H1 (cell line): ENCODE data around the gene RELCH. TPM values are rescaled to one million over a fixed set of nuclear protein-coding genes. Genes with fewer than 3 reads are reported as not detected.

Experiments
- CTCF ChIA-PET: fragments of 300-600 bp; sonication (Branson Sonifier 250); formaldehyde crosslinking; loops from one replicate; lab custom pipeline; 2021; ENCODE audit not compliant: partially characterized antibody; lab: Charles Lee
- POLR2A ChIA-PET: fragments of 300-600 bp; sonication (Branson Sonifier 250); formaldehyde crosslinking; loops from one replicate; lab custom pipeline; 2021; ENCODE audit warnings: inconsistent platforms; ENCODE audit not compliant: partially characterized antibody; lab: Charles Lee
- DNase-seq, 2 experiments: peaks; one replicate each; pipeline versions ENCODE4 v3.0.0 to v3.0.0-alpha.2; 2010 to 2022; ENCODE audit warnings: low spot score in 2 of 2, low read depth in 1 of 2, mixed read lengths in 1 of 2
- FAIRE-seq: peaks from 2 replicates; lab custom pipeline; 2011; peaks lifted over from hg19 to GRCh38; lab: Jason Lieb, UNC
- H2AFZ ChIP-seq: 2 replicates; pipeline ENCODE4 v1.8.1; 2012; ENCODE audit warnings: low read length, inconsistent platforms
- H2AK5ac ChIP-seq: 2 replicates; pipeline ENCODE4 v1.6.1; 2013; ENCODE audit warnings: low read depth, low read length
- H2BK120ac ChIP-seq: replicated peaks from 2 replicates; pipeline ENCODE3; 2013; ENCODE audit warnings: low read depth, low read length, inconsistent platforms
- H2BK12ac ChIP-seq: 2 replicates; pipeline ENCODE4 v1.6.1; 2013; ENCODE audit warnings: low read depth, low read length
- H2BK15ac ChIP-seq: 2 replicates; pipeline ENCODE4 v1.6.1; 2013; ENCODE audit warnings: low read length
- H2BK20ac ChIP-seq: 2 replicates; pipeline ENCODE4 v1.6.1; 2013; ENCODE audit warnings: low read length
- H2BK5ac ChIP-seq: 2 replicates; pipeline ENCODE4 v1.6.1; 2013; ENCODE audit warnings: low read depth, low read length
- H3K14ac ChIP-seq: 2 replicates; pipeline ENCODE4 v1.6.1; 2013; ENCODE audit warnings: inconsistent platforms; ENCODE audit not compliant: insufficient read length
- H3K18ac ChIP-seq: 2 replicates; pipeline ENCODE4 v1.6.1; 2013; ENCODE audit warnings: low read length; ENCODE audit errors: extremely low read depth
- H3K23ac ChIP-seq: 2 replicates; pipeline ENCODE4 v1.6.1; 2013; ENCODE audit warnings: inconsistent platforms; ENCODE audit not compliant: insufficient read length
- H3K23me2 ChIP-seq: 2 replicates; pipeline ENCODE4 v1.6.1; 2013; ENCODE audit warnings: low read depth, low read length
- H3K27ac ChIP-seq: 2 replicates; pipeline ENCODE4 v1.6.1; 2011; ENCODE audit warnings: low read depth, low read length, inconsistent platforms
- H3K27me3 ChIP-seq, 4 experiments: replicated peaks in 1 of 4; 1 replicate in 1 of 4; 2 replicates in 3 of 4; pipeline versions ENCODE4 v1.6.1 to v1.8.1; 2011 to 2013; ENCODE audit warnings: low read length in 3 of 4, mild to moderate bottlenecking in 3 of 4, inconsistent platforms in 2 of 4, mixed read lengths in 2 of 4, moderate library complexity in 1 of 4; ENCODE audit not compliant: control insufficient read depth in 3 of 4, insufficient read depth in 3 of 4; ENCODE audit errors: extremely low read depth in 1 of 4
- H3K36me3 ChIP-seq, 4 experiments: 2 replicates each; pipeline versions ENCODE4 v1.6.1 to v1.8.1; 2011 to 2013; ENCODE audit warnings: mild to moderate bottlenecking in 4 of 4, low read length in 3 of 4, moderate library complexity in 2 of 4, control low read depth in 1 of 4, inconsistent platforms in 1 of 4; ENCODE audit not compliant: insufficient read depth in 4 of 4, control insufficient read depth in 2 of 4
- H3K4ac ChIP-seq: replicated peaks from 2 replicates; pipeline ENCODE3; 2013; ENCODE audit warnings: low read length, low read depth, mixed read lengths, inconsistent platforms; ENCODE audit not compliant: insufficient read length
- H3K4me1 ChIP-seq, 4 experiments: replicated peaks in 1 of 4; 1 replicate in 1 of 4; 2 replicates in 3 of 4; pipeline versions ENCODE4 v1.6.1 to v1.8.1; 2011 to 2013; ENCODE audit warnings: low read length in 3 of 4, inconsistent platforms in 2 of 4, mixed read lengths in 1 of 4; ENCODE audit not compliant: insufficient read depth in 4 of 4, control insufficient read depth in 3 of 4
- H3K4me2 ChIP-seq, 2 experiments: 2 replicates each; pipeline versions ENCODE4 v1.6.1 to v1.8.1; 2011 to 2013; ENCODE audit warnings: low read depth in 2 of 2, low read length in 2 of 2, control low read depth in 1 of 2, inconsistent platforms in 1 of 2, mild to moderate bottlenecking in 1 of 2; ENCODE audit not compliant: insufficient read depth in 1 of 2
- H3K4me3 ChIP-seq, 4 experiments: fragments of 200-600, 300-600 bp in 1 of 4; sonication (generic), shearing (Covaris generic), sonication (Bioruptor Twin) in 1 of 4; 2 replicates each; pipeline versions ENCODE4 v1.5.1 to v1.8.1; 2011 to 2016; ENCODE audit warnings: low read length in 4 of 4, low read depth in 3 of 4, control low read depth in 2 of 4, inconsistent platforms in 2 of 4, mild to moderate bottlenecking in 2 of 4, mixed read lengths in 1 of 4, moderate library complexity in 1 of 4; ENCODE audit not compliant: insufficient read depth in 2 of 4; ENCODE audit errors: extremely low read depth in 1 of 4
- H3K56ac ChIP-seq: replicated peaks from 2 replicates; pipeline ENCODE3; 2013; ENCODE audit warnings: low read depth, mild to moderate bottlenecking, mixed read lengths, low read length, inconsistent platforms; ENCODE audit not compliant: insufficient read length
- H3K79me1 ChIP-seq: 2 replicates; pipeline ENCODE4 v1.6.1; 2013; ENCODE audit warnings: low read depth, low read length, control low read depth
- H3K79me2 ChIP-seq, 2 experiments: 2 replicates each; pipeline versions ENCODE4 v1.6.1 to v1.8.1; 2012 to 2013; ENCODE audit warnings: low read length in 2 of 2, mild to moderate bottlenecking in 2 of 2, inconsistent platforms in 1 of 2; ENCODE audit not compliant: insufficient read depth in 2 of 2, control insufficient read depth in 1 of 2
- H3K9ac ChIP-seq, 4 experiments: replicated peaks in 1 of 4; 1 replicate in 1 of 4; 2 replicates in 3 of 4; pipeline versions ENCODE4 v1.6.1 to v1.8.1; 2011 to 2013; ENCODE audit warnings: low read depth in 3 of 4, low read length in 3 of 4, control low read depth in 2 of 4, mild to moderate bottlenecking in 2 of 4, moderate library complexity in 2 of 4, inconsistent platforms in 1 of 4; ENCODE audit errors: extremely low read depth in 1 of 4
- H3K9me3 ChIP-seq, 2 experiments: 2 replicates each; pipeline versions ENCODE4 v1.6.1 to v1.8.1; 2012 to 2013; ENCODE audit warnings: mild to moderate bottlenecking in 2 of 2, moderate library complexity in 2 of 2, control low read depth in 1 of 2, inconsistent platforms in 1 of 2, low read depth in 1 of 2, low read length in 1 of 2, mixed read lengths in 1 of 2; ENCODE audit not compliant: insufficient read depth in 2 of 2
- H4K20me1 ChIP-seq, 2 experiments: replicated peaks in 1 of 2; 2 replicates each; pipeline versions ENCODE3 to v1.8.1; 2011 to 2013; ENCODE audit warnings: inconsistent platforms in 2 of 2, low read length in 2 of 2, mild to moderate bottlenecking in 1 of 2; ENCODE audit not compliant: insufficient read depth in 2 of 2, control insufficient read depth in 1 of 2
- H4K5ac ChIP-seq: 2 replicates; pipeline ENCODE4 v1.6.1; 2013; ENCODE audit warnings: low read length, low read depth, mixed read lengths, inconsistent platforms; ENCODE audit not compliant: insufficient read length
- H4K8ac ChIP-seq: 2 replicates; pipeline ENCODE4 v1.8.0; 2013; ENCODE audit warnings: mild to moderate bottlenecking, moderate library complexity, low read length, inconsistent platforms; ENCODE audit not compliant: insufficient read depth; ENCODE audit errors: extremely low read depth
- H4K91ac ChIP-seq: replicated peaks from 2 replicates; pipeline ENCODE3; 2013; ENCODE audit warnings: low read length, mixed read lengths, inconsistent platforms; ENCODE audit not compliant: insufficient read length
- FOSL1 ChIP-seq: IDR thresholded peaks from 2 replicates; pipeline ENCODE4 v1.6.1; 2011; ENCODE audit warnings: mild to moderate bottlenecking, low read depth, low read length, moderate library complexity; ENCODE audit not compliant: insufficient read depth
- GABPA ChIP-seq: IDR thresholded peaks from 2 replicates; pipeline ENCODE4 v1.6.1; 2011; ENCODE audit warnings: mild to moderate bottlenecking, low read length, moderate library complexity, borderline replicate concordance; ENCODE audit not compliant: insufficient read depth
- NRF1 ChIP-seq: IDR thresholded peaks from 2 replicates; pipeline ENCODE4 v1.6.1; 2011; ENCODE audit warnings: mild to moderate bottlenecking, low read depth, low read length, improper control_type of control experiment
- RBBP5 ChIP-seq: IDR thresholded peaks from 2 replicates; pipeline ENCODE4 v1.7.1; 2012; ENCODE audit warnings: low read depth, mild to moderate bottlenecking, inconsistent platforms, low read length, moderate library complexity, borderline replicate concordance
- RNF2 ChIP-seq: fragments of 200-900, 300-1000 bp; sonication (generic); IDR thresholded peaks from 2 replicates; pipeline ENCODE4 v1.7.1; 2016; ENCODE audit warnings: borderline replicate concordance, low read depth, mild to moderate bottlenecking, antibody characterized with exemption, low read length; ENCODE audit not compliant: poor library complexity, severe bottlenecking; ENCODE audit errors: missing control alignments
- SP2 ChIP-seq: IDR thresholded peaks from 2 replicates; pipeline ENCODE4 v1.6.1; 2012; ENCODE audit warnings: mild to moderate bottlenecking, low read length, inconsistent platforms
- SP4 ChIP-seq: IDR thresholded peaks from 2 replicates; pipeline ENCODE4 v1.6.1; 2012; ENCODE audit warnings: low read length, inconsistent platforms
- TBP ChIP-seq: IDR thresholded peaks from 2 replicates; pipeline ENCODE4 v1.6.1; 2011; ENCODE audit warnings: low read depth, low read length, improper control_type of control experiment
- TCF12 ChIP-seq: IDR thresholded peaks from 2 replicates; pipeline ENCODE4 v1.6.1; 2011; ENCODE audit warnings: low read depth, mild to moderate bottlenecking, low read length
- WGBS, 2 experiments: shearing (Covaris generic) in 1 of 2; methylation state at CpG; one replicate each; pipeline versions ENCODE4 v1.1.6 to v1.1.7; 2013 to 2015; ENCODE audit warnings: low lambda C conversion rate in 2 of 2, mixed read lengths in 2 of 2, inconsistent platforms in 1 of 2, low coverage in 1 of 2, missing lambda C conversion rate in 1 of 2; ENCODE audit not compliant: insufficient replicate concordance in 2 of 2, insufficient coverage in 1 of 2, insufficient read length in 1 of 2; ENCODE audit errors: extremely low coverage in 1 of 2, missing lambda C conversion rate in 1 of 2; 5-methylcytosine and 5-hydroxymethylcytosine counted together
- polyA plus RNA-seq, 7 experiments: library from polyadenylated mRNA; depleted of rRNA in 3 of 7; stranded (reverse) in 5 of 7; unstranded in 2 of 7; fragments of >200 nt in 5 of 7; fragments of 200-250 nt in 2 of 7; gene quantifications; 1 replicate in 5 of 7; 2 replicates in 1 of 7; 4 replicates in 1 of 7; pipeline versions ENCODE4 v1.2.1 to v1.2.3, GENCODE V29; 2011 to 2013; ENCODE audit warnings: missing spikeins in 2 of 7, mixed read lengths in 2 of 7
- total RNA-seq: library from RNA; stranded (reverse); fragmentation: NEBNext Ultra II Directional; extraction: Animal tissue kit (Norgen Biotek cat#: 25700); gene quantifications from 2 replicates; pipeline ENCODE4 v1.2.1, GENCODE V29; 2021

Gene RELCH
- total and polyA plus RNA-seq, 2 of the 8 experiments (the other 6 are each of a cell fraction or from before 2014, with no cell fraction given) = 7.3 to 26.9 TPM

GRCh38 chr18:62242955-62243354 lies 55.9 kb downstream of the RELCH start:
- Histone ChIP-seq H2BK15ac (no peak overlapping the region), H4K5ac (no peak overlapping the region), H3K23me2 (no peaks in the 10 kb centered on the region), H3K27me3 (no peaks in the 10 kb centered on the region), H3K9ac (no peak overlapping the region), H4K20me1 (no peaks in the 10 kb centered on the region), H3K79me2 (no peaks in the 10 kb centered on the region), H2BK12ac (no peak overlapping the region), H3K56ac (no peak overlapping the region), H3K27ac (no peak overlapping the region), H2BK5ac (no peak overlapping the region), H3K79me1 (no peaks in the 10 kb centered on the region), H3K4me2 (no peak overlapping the region), H2BK120ac (no peak overlapping the region), H3K23ac (no peak overlapping the region), H3K18ac (no peak overlapping the region), H3K4ac (no peak overlapping the region), H3K36me3 (peaks cover 0 to 16% (median 6%) of the 10 kb centered on the region in 4 experiments; a peak in 3 of 8 replicates), H3K4me1 (no peaks in the 10 kb centered on the region), H3K9me3 (peaks cover 3 to 7% of the 10 kb centered on the region in 2 experiments; a peak in 2 of 4 replicates), H3K14ac (no peak overlapping the region), H2AFZ (no peak overlapping the region), H2AK5ac (no peak overlapping the region), H2BK20ac (no peak overlapping the region), H4K8ac (no peak overlapping the region), H4K91ac (no peak overlapping the region), H3K4me3 (no peak overlapping the region)
- TF ChIP-seq GABPA (no peak), RNF2 (no peak), RBBP5 (no peak), NRF1 (no peak), SP2 (no peak), TBP (no peak), SP4 (no peak), TCF12 (no peak), FOSL1 (no peak)
- ChIA-PET POLR2A (no interaction called here), CTCF (interaction anchor here (1.0 kb wide), 1 partner anchor 54 kb away, joined by 3 read pairs; no protein-coding TSS in a partner anchor)
- no peak for FAIRE-seq
- DNase-seq = no peak
- 86% methylated on average over 1 of the region's 1 CpG; no CpG with 5 or more reads in 1 of the 2 experiments for WGBS, 2 experiments
